ENCODE results near the gene CDC14A.

CDC14A gene

GRCh38 chr1:100352267-100353070 is at the start of gene CDC14A:
CDC14A (plus strand) TSS chr1:100352506; CDS start chr1:100352955, 449 bp downstream.
- no peak for TF ChIP-seq CTCF (conservative IDR thresholded peaks at IDR 0.05; ENCODE audit: low read length)
- peak; percentile 94 for DNase-seq (ENCODE audit: low read depth)
- peak within 1 kb of the TSS; percentile 83 for H3K4me3 ChIP-seq (ENCODE audit: low read length)

GRCh38 chr1:100302739-100303138 is 49.6 kb upstream of the CDC14A start:
- TF ChIP-seq CTCF (conservative IDR thresholded peaks at IDR 0.05; ENCODE audit: low read length) = no peak
- no peak overlapping the region for H3K4me3 ChIP-seq (ENCODE audit: low read length)
- peak; percentile 73 for DNase-seq (ENCODE audit: low read depth)

GRCh38 chr1:100304227-100304626 is 48.1 kb upstream of the CDC14A start:
- H3K4me3 ChIP-seq (ENCODE audit: low read length) = no peak overlapping the region
- no peak for DNase-seq (ENCODE audit: low read depth)
- no peak for TF ChIP-seq CTCF (conservative IDR thresholded peaks at IDR 0.05; ENCODE audit: low read length)

GRCh38 chr1:100304921-100305320 is 47.4 kb upstream of the CDC14A start:
- no peak overlapping the region for H3K4me3 ChIP-seq (ENCODE audit: low read length)
- TF ChIP-seq CTCF (conservative IDR thresholded peaks at IDR 0.05; ENCODE audit: low read length) = no peak
- DNase-seq (ENCODE audit: low read depth) = no peak

GRCh38 chr1:100305954-100306353 is 46.4 kb upstream of the CDC14A start:
- DNase-seq (ENCODE audit: low read depth) = no peak
- TF ChIP-seq CTCF (conservative IDR thresholded peaks at IDR 0.05; ENCODE audit: low read length) = no peak
- H3K4me3 ChIP-seq (ENCODE audit: low read length) = no peak overlapping the region

- no peak for TF ChIP-seq CTCF (conservative IDR thresholded peaks at IDR 0.05; ENCODE audit: low read length)
- no peak for DNase-seq (ENCODE audit: low read depth)
Observed at GRCh38 chr1:100306735-100307313, 45.5 kb upstream of the CDC14A start.

GRCh38 chr1:100308777-100309176 is 43.5 kb upstream of the CDC14A start:
- no peak overlapping the region for H3K4me3 ChIP-seq (ENCODE audit: low read length)
- TF ChIP-seq CTCF (conservative IDR thresholded peaks at IDR 0.05; ENCODE audit: low read length) = no peak
- DNase-seq (ENCODE audit: low read depth) = peak; percentile 40

More at GRCh38 chr1:100306735-100307313, 45.5 kb upstream of the CDC14A start:
- no peak overlapping the region for H3K4me3 ChIP-seq (ENCODE audit: low read length)
